Activated CD8-positive, alpha-beta T cell treated with anti-CD3 and anti-CD28 coated beads, Interleukin-2, amount 10 ng/mL, durations not matched to agents 7 days and 5 days (primary cell): ENCODE data around the gene CDC34. TPM values are rescaled to one million over a fixed set of nuclear protein-coding genes. Genes with fewer than 3 reads are reported as not detected.

Experiments used
- ATAC-seq: fragments of 150-1000 bp; cut with Tn5 transposase; one replicate; pipeline ENCODE4 v1.10.0; 2021; ENCODE audit warnings: moderate library complexity
- CTCF ChIA-PET: fragments of 350-600 bp; sonication (Branson Sonifier 250); formaldehyde crosslinking; loops from one replicate; lab custom pipeline; 2021; ENCODE audit warnings: antibody characterized with exemption; lab: Charles Lee
- POLR2A ChIA-PET: fragments of 350-600 bp; sonication (Branson Sonifier 250); formaldehyde crosslinking; loops from one replicate; lab custom pipeline; 2021; ENCODE audit warnings: antibody characterized with exemption; lab: Charles Lee
- DNase-seq: peaks from one replicate; pipeline ENCODE4 v3.0.0-alpha.2; 2020
- H3K27ac Mint-ChIP-seq: one replicate; pipeline ENCODE4 v1.8.0; 2021; ENCODE audit warnings: mild to moderate bottlenecking, mixed read lengths
- H3K27me3 Mint-ChIP-seq: one replicate; pipeline ENCODE4 v1.8.0; 2021; ENCODE audit warnings: low read depth, mixed read lengths
- H3K36me3 Mint-ChIP-seq: one replicate; pipeline ENCODE4 v1.8.0; 2021; ENCODE audit warnings: low read depth, mixed read lengths
- H3K4me1 Mint-ChIP-seq: one replicate; pipeline ENCODE4 v1.8.0; 2021; ENCODE audit warnings: low read depth, mixed read lengths
- H3K4me3 Mint-ChIP-seq: one replicate; pipeline ENCODE4 v1.8.0; 2021; ENCODE audit warnings: mild to moderate bottlenecking, mixed read lengths
- H3K9me3 Mint-ChIP-seq: one replicate; pipeline ENCODE4 v1.8.0; 2022; ENCODE audit warnings: mixed read lengths; ENCODE audit not compliant: insufficient read depth
- total RNA-seq, 2 experiments: library from RNA; stranded (reverse); gene quantifications; one replicate each; pipeline ENCODE4 v1.2.3, GENCODE V29; 2021

CDC34 gene
- total RNA-seq, 2 experiments from 2014 or later = 49.0 to 53.0 TPM

- Mint-ChIP-seq H3K27me3 (peaks cover 4% of the 10 kb centered on the region), H3K4me1 (peaks cover 14% of the 10 kb centered on the region), H3K36me3 (peaks cover 4% of the 10 kb centered on the region), H3K27ac (no peak overlapping the region), H3K4me3 (no peak overlapping the region), H3K9me3 (peaks cover 5% of the 10 kb centered on the region)
- DNase-seq = no peak
- ATAC-seq = no peak
- ChIA-PET CTCF (no interaction called here), POLR2A (no interaction called here)
Observed at GRCh38 chr19:492091-492531, 39.4 kb upstream of the CDC34 start.

DNA sequence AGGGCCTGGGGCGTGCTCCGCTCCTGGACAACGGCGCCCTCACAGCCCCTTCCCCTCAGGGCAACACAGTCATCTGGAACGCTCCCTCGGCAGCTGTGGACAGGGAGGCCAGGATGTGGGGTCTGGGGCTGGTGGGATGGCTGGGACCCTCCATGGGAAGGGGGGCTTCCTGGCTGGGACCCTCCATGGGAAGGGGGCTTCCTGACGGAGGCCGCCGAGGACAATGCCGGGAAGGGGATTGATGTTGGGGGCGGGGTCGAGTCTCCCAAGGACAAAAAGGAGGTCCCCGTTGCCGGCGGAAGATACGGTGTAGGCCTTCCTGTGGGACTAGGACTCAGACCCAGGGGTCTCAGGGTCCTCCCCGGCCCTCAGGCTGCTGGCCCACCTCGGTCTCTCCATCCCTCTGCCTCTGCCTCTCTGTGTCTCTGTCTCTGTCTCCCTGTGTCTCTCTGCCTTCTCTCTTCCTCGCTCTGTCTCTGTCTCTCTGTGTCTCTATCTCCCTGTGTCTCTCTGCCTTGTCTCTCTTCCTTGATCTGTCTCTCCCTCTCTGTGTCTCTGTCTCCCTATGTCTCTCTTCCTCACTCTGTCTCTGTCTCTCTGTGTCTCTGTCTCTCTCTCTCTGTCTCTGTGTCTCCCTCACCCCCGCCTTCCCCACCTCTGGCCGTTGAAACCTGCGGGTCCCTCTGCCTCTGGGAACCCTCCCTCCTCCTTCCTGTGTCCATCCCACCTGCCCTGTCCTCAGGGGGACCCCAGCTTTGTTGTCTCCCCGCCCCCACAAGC, 38.0 kb upstream of the CDC34 start:
- Mint-ChIP-seq H3K9me3 (no peaks in the 10 kb centered on the region), H3K4me1 (peaks cover 10% of the 10 kb centered on the region), H3K27me3 (peaks cover 11% of the 10 kb centered on the region), H3K36me3 (peaks cover 1% of the 10 kb centered on the region), H3K27ac (no peak overlapping the region), H3K4me3 (no peak overlapping the region)
- DNase-seq (no peak), ATAC-seq (no peak)
- ChIA-PET POLR2A (no interaction called here), CTCF (interaction anchor here (2.4 kb wide), 1 partner anchor 17 kb away, joined by 15 read pairs; no protein-coding TSS in a partner anchor)

DNA sequence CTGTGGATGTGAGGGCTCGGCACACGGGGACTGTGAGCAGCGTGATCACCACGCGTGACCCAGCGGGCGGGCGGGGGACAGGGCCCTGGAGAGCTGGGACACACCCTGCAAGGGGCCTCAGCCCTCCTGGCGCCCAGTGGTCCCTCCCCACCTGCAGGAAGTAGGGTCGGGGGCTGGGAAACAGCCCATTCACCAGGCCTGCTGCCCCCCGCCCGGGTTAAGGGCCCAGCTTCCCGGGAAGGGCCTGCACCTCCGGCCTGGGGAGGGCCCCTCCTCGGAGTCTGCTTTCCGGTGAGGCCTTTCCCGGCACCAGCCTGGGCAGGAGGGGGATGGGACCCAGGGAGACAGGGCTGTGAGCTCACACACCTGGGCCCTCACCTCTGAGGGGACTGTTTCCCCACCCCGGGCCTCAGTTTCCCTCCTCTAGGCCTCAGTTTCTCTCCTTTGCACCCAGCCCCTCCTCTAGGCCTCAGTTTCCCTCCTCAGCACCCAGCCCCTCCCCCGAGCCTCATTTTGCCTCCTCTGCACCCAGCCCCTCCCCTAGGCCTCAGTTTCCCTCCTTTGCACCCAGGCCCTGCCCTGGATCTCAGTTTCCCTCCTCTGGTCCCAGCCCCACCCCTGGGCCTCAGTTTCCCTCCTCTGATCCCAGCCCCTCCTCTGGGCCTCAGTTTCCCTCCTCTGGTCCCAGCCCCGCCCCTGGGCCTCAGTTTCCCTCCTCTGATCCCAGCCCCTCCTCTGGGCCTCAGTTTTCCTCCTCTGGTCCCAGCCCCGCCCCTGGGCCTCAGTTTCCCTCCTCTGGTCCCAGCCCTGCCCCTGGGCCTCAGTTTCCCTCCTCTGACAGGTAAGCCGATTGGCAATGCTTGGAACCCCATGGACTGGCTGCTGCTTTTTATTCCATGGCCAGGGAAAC, 37.1 kb upstream of the CDC34 start:
- Mint-ChIP-seq H3K27ac (no peak overlapping the region), H3K9me3 (no peaks in the 10 kb centered on the region), H3K36me3 (peaks cover under 1% of the 10 kb centered on the region), H3K27me3 (peaks cover 17% of the 10 kb centered on the region), H3K4me3 (no peak overlapping the region), H3K4me1 (peaks cover 10% of the 10 kb centered on the region)
- ChIA-PET CTCF (interaction anchor here (1.3 to 2.4 kb wide), 3 partner anchors 10 to 16 kb away, joined by 12 to 32 read pairs (median 15); partner anchors contain the start of gene TPGS1), POLR2A (no interaction called here)
- no peak for DNase-seq
- ATAC-seq = no peak

DNA sequence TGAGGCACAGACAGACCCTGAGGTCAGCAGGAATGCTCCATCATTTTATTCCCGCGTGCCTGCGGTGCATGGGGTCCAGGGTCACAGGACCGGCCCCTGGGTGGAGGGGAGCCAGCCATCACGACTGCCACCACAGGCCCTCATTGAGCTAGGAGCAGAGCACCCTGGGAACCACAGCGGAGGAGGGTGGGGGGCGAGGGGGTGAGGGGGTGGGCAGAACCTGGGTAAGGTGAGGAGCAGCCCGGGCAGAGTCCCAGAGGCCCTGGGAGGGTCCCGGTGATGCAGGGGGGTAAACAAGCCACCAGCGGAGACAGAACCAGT, 36.5 kb upstream of the CDC34 start:
- POLR2A ChIA-PET = no interaction called here

DNA sequence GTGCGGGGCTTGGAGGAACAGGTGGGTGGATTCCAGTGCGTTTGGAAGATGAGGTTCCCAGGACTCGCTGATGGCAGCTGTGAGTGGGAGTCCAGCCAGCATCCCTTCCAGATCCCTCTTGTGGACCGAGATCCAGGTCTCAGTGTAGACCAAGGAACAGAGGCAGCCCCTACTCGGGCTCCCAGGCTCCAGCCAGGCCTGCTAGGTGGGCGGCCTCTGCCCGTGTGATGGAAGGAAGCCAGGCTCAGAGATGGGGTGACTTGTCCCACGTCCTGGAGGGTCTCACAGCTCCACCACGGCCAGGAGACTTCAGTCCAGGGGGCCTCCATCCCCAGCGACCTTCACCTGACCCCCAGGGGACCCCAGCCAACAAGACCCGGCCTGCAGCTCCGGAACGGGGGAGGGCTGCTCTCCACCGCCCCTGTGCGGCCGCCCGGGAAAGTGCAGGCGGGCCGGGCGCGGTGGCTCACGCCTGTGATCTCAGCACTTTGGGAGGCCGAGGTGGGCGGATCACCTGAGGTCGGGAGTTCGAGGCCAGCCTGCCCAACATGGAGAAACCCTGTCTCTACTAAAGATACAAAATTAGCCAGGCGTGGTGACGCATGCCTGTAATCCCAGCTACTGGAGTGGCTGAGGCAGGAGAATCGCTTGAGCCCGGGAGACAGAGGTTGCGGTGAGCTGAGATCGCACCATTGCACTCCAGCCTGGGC, 36.0 kb upstream of the CDC34 start:
- Mint-ChIP-seq H3K9me3 (no peaks in the 10 kb centered on the region), H3K4me1 (peaks cover 3% of the 10 kb centered on the region), H3K27me3 (peaks cover 18% of the 10 kb centered on the region), H3K36me3 (no peaks in the 10 kb centered on the region), H3K4me3 (no peak overlapping the region), H3K27ac (no peak overlapping the region)
- ChIA-PET POLR2A (interaction anchor here (0.6 to 0.7 kb wide), 2 partner anchors 181 to 1316 kb away, joined by 3 read pairs; no protein-coding TSS in a partner anchor), CTCF (interaction anchor here (1.3 to 2.4 kb wide), 3 partner anchors 9 to 15 kb away, joined by 12 to 32 read pairs (median 15); partner anchors contain the start of gene TPGS1)
- DNase-seq (peak; percentile 57), ATAC-seq (peak; percentile 26)

More for the DNA sequence above, 36.5 kb upstream of the CDC34 start:
- Mint-ChIP-seq H3K4me3 (no peak overlapping the region), H3K27ac (no peak overlapping the region), H3K27me3 (peaks cover 18% of the 10 kb centered on the region), H3K4me1 (peaks cover 5% of the 10 kb centered on the region), H3K9me3 (no peaks in the 10 kb centered on the region), H3K36me3 (no peaks in the 10 kb centered on the region)
- no peak for ATAC-seq
- CTCF ChIA-PET = interaction anchor here (1.3 to 2.4 kb wide), 3 partner anchors 10 to 16 kb away, joined by 12 to 32 read pairs (median 15); partner anchors contain the start of gene TPGS1
- no peak for DNase-seq

DNA sequence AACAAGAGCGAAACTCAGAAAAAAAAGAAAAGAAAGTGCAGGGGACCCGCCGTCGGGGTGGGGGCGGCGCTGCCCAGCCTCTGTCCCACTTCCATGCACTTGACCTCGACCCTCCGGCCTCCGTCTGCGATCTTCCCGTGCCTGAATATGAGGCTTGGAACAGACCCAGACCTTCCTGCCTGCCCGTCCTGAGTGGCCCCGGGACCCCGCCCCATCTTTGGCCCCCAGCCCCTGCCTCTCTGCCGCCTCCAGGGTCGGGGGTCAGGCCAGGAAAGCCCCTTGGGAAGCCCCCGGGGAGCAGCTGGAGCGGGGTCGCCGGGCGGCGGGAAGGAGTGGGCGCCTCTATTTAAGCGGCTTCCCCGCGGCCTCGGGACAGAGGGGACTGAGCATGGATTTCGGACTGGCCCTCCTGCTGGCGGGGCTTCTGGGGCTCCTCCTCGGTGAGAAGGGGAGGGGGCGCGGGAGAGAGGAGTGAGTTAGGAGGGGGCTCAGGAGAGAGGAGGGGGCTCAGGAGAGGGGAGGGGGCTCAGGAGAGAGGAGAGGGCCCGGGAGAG, 35.4 kb upstream of the CDC34 start, which contains the start of gene MADCAM1:
Gene MADCAM1, plus strand, starts transcription at position 375 of the 554 bp plus-strand sequence. Its CDS starts 14 bp downstream, at position 389.
- CTCF ChIA-PET = interaction anchor here (1.3 to 2.4 kb wide), 3 partner anchors 8 to 15 kb away, joined by 12 to 32 read pairs (median 15); partner anchors contain the start of gene TPGS1
- Mint-ChIP-seq H3K9me3 (no peaks in the 10 kb centered on the region), H3K27ac (no peak within 1 kb of the TSS), H3K27me3 (peaks cover 18% of the 10 kb centered on the region), H3K36me3 (no peaks in the 10 kb centered on the region), H3K4me3 (no peak within 1 kb of the TSS), H3K4me1 (peaks cover 3% of the 10 kb centered on the region)
- ATAC-seq (no peak), DNase-seq (no peak)
- POLR2A ChIA-PET = interaction anchor here (0.6 to 0.7 kb wide), 2 partner anchors 182 to 1315 kb away, joined by 3 read pairs; no protein-coding TSS in a partner anchor

GRCh38 chr19:496986-497385, 34.6 kb upstream of the CDC34 start:
- H3K27me3 Mint-ChIP-seq = peaks cover 18% of the 10 kb centered on the region
- ATAC-seq (no peak), DNase-seq (no peak)
- H3K27ac Mint-ChIP-seq = no peak overlapping the region
- no peaks in the 10 kb centered on the region for H3K36me3 Mint-ChIP-seq
- CTCF ChIA-PET = no interaction called here
- no peak overlapping the region for H3K4me3 Mint-ChIP-seq
- H3K4me1 Mint-ChIP-seq = peaks cover 3% of the 10 kb centered on the region
- no peaks in the 10 kb centered on the region for H3K9me3 Mint-ChIP-seq
- POLR2A ChIA-PET = no interaction called here

DNA sequence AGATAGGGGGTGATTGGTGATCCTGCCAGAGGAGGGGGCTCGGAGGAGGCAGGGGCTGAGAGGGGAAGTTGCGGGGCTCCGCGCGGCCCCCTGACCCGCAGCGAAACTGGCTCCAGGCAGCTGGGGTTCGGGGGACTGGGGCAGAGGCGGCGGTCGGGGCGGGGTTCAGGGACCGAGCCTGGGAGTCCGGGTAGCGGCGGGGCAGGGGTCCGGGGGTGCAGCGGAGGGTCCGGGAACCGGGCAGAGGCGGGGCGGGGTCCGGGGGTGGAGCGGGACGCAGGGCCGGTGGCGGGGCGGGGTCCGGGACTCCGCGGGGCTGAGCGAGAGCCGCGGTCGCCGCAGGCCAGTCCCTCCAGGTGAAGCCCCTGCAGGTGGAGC, 34.1 kb upstream of the CDC34 start:
- no peak for DNase-seq
- Mint-ChIP-seq H3K4me3 (no peak overlapping the region), H3K9me3 (no peaks in the 10 kb centered on the region), H3K27ac (no peak overlapping the region), H3K36me3 (no peaks in the 10 kb centered on the region), H3K27me3 (peaks cover 18% of the 10 kb centered on the region), H3K4me1 (peaks cover 4% of the 10 kb centered on the region)
- no peak for ATAC-seq
- POLR2A ChIA-PET = no interaction called here
- CTCF ChIA-PET = interaction anchor here (1.0 kb wide), 1 partner anchor 9 kb away, joined by 4 read pairs; no protein-coding TSS in a partner anchor

DNA sequence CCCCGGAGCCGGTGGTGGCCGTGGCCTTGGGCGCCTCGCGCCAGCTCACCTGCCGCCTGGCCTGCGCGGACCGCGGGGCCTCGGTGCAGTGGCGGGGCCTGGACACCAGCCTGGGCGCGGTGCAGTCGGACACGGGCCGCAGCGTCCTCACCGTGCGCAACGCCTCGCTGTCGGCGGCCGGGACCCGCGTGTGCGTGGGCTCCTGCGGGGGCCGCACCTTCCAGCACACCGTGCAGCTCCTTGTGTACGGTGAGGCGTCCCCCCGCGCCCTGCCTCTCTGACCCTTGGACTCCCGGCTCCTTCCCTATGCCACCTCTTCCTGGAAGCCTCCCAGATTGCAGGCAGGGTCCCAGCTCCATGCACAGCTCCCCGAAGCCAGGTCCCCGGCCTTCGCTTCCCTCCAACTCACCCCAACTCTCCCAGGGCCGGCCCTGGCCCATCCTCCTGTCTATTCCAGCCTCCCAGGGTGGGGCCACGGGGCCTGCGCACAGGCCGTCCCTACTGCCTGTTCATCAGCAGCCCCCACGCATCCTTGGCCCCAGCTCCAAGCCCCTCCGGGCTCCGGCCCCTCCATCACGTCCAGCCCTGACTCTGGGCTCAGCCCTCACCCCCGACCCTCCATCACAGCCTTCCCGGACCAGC, 33.6 kb upstream of the CDC34 start:
- ChIA-PET POLR2A (no interaction called here), CTCF (interaction anchor here (1.0 kb wide), 1 partner anchor 9 kb away, joined by 4 read pairs; no protein-coding TSS in a partner anchor)
- Mint-ChIP-seq H3K9me3 (no peaks in the 10 kb centered on the region), H3K4me3 (no peak overlapping the region), H3K27me3 (peaks cover 18% of the 10 kb centered on the region), H3K4me1 (peaks cover 8% of the 10 kb centered on the region), H3K27ac (no peak overlapping the region), H3K36me3 (no peaks in the 10 kb centered on the region)
- peak; percentile 31 for ATAC-seq
- no peak for DNase-seq

DNA sequence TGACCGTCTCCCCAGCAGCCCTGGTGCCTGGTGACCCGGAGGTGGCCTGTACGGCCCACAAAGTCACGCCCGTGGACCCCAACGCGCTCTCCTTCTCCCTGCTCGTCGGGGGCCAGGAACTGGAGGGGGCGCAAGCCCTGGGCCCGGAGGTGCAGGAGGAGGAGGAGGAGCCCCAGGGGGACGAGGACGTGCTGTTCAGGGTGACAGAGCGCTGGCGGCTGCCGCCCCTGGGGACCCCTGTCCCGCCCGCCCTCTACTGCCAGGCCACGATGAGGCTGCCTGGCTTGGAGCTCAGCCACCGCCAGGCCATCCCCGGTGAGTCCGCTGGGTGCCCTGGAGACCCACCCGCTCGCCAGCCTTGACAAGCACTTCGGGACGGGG, 33.1 kb upstream of the CDC34 start:
- POLR2A ChIA-PET = no interaction called here
- H3K4me3 Mint-ChIP-seq = no peak overlapping the region

More for the DNA sequence above, 33.1 kb upstream of the CDC34 start:
- Mint-ChIP-seq H3K4me1 (peaks cover 7% of the 10 kb centered on the region), H3K27me3 (peaks cover 18% of the 10 kb centered on the region), H3K9me3 (no peaks in the 10 kb centered on the region), H3K36me3 (no peaks in the 10 kb centered on the region), H3K27ac (no peak overlapping the region)
- DNase-seq (no peak), ATAC-seq (no peak)
- CTCF ChIA-PET = interaction anchor here (1.0 kb wide), 1 partner anchor 8 kb away, joined by 4 read pairs; no protein-coding TSS in a partner anchor
